ENCODE measurements around the gene RGS9BP. TPM values are rescaled to one million over a fixed set of nuclear protein-coding genes. Genes with fewer than 3 reads are reported as not detected.

RGS9BP gene
- total and polyA plus RNA-seq, 2 of the 13 experiments (the other 11 are each of a cell fraction or from before 2014, with no cell fraction given): 0.01 TPM; not detected in 1

- TF ChIP-seq HNF1A (IDR thresholded peaks at IDR 0.05; ENCODE audit: low read depth) (no peak), HNF1A (CRISPR knock-in tag; IDR thresholded peaks at IDR 0.05; ENCODE audit: borderline replicate concordance) (0 out of 2 replicates have a peak, but pooled peaks have one; percentile 32), ZBTB20 (CRISPR knock-in tag; IDR thresholded peaks at IDR 0.05; ENCODE audit: borderline replicate concordance, low read depth) (no peak), ZBTB46 (CRISPR knock-in tag; IDR thresholded peaks at IDR 0.05; ENCODE audit: borderline replicate concordance) (no peak), DMTF1 (CRISPR knock-in tag; IDR thresholded peaks at IDR 0.05) (no peak), TERF1 (CRISPR knock-in tag; IDR thresholded peaks at IDR 0.05) (peak; percentile 90; the same call in 1 of the 2 replicates), ZNF841 (CRISPR knock-in tag; IDR thresholded peaks at IDR 0.05; ENCODE audit: borderline replicate concordance) (no peak), ZBTB2 (CRISPR knock-in tag; IDR thresholded peaks at IDR 0.05; ENCODE audit: low read depth) (peak; percentile 46; the same call in 1 of the 2 replicates), TFDP1 (CRISPR knock-in tag; IDR thresholded peaks at IDR 0.05; ENCODE audit: borderline replicate concordance) (peak; percentile 70), ELF4 (CRISPR knock-in tag; IDR thresholded peaks at IDR 0.05; ENCODE audit: borderline replicate concordance) (0 out of 2 replicates have a peak, but pooled peaks have one; percentile 24), KLF11 (CRISPR knock-in tag; IDR thresholded peaks at IDR 0.05) (no peak), THAP7 (CRISPR knock-in tag; IDR thresholded peaks at IDR 0.05) (no peak), FLYWCH1 (CRISPR knock-in tag; IDR thresholded peaks at IDR 0.05) (peak; percentile 60; the same call in 1 of the 2 replicates)
Measured at GRCh38 chr19:32691952-32692726, 16.5 kb downstream of the RGS9BP start (continued).

Data from HepG2 (cell line).